Fibroblast of skin of back (primary cell): Measurements from ENCODE around the gene TENT5D. TPM values are rescaled to one million over a fixed set of nuclear protein-coding genes. Genes with fewer than 3 reads are reported as not detected.
"Not testable (repeated sequence)": the region's sequence is repeated elsewhere in the genome, so short reads cannot be mapped to it uniquely, and the experiment has no call there.

ENCODE experiments used
- DNase-seq: peaks from one replicate; pipeline ENCODE4 v3.0.0-alpha.2; 2013
- polyA plus RNA-seq, 2 experiments: library from polyadenylated mRNA; unstranded; fragments of 120-200 nt; gene quantifications; one replicate each; pipeline ENCODE4 v1.2.1, GENCODE V29; 2013; ENCODE audit not compliant: insufficient read length in 2 of 2

The TENT5D gene
- polyA plus RNA-seq (2013, experiment 1 of 2; ENCODE audit: insufficient read length): not detected
- not detected for polyA plus RNA-seq (2013, experiment 2 of 2; ENCODE audit: insufficient read length)

DNA sequence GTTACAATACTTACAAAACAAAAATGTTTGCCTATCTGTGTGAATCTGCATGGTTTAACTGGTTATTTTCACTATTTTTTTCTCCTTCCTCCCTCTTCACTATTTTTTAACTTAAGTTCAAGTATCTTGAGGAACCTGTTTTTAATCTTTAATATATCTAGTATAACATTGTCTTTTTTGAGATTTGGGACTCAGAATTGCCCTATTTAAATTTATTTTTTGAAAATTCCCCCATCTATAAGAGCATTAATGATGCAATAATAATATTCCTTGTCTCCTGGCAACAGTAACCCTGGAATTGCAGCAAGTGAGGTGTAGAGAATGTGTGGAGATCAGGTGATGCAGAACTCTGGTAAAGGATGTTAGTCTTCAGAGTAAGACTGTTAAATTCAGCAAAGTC lies at the start of gene TENT5D:
Gene TENT5D, plus strand, starts transcription at position 301 of the 400 bp plus-strand sequence. CDS start 22,093 bp downstream, outside the sequence.
- DNase-seq: no peak

- DNase-seq: not testable (repeated sequence)
These were observed 34.6 kb upstream of the TENT5D start for GRCh38 chrX:80385651-80386050.

- no peak for DNase-seq
These were observed 32.0 kb upstream of the TENT5D start for GRCh38 chrX:80388206-80388605.

- DNase-seq: no peak
These were observed 8.2 kb upstream of the TENT5D start for GRCh38 chrX:80412042-80412441.

DNA sequence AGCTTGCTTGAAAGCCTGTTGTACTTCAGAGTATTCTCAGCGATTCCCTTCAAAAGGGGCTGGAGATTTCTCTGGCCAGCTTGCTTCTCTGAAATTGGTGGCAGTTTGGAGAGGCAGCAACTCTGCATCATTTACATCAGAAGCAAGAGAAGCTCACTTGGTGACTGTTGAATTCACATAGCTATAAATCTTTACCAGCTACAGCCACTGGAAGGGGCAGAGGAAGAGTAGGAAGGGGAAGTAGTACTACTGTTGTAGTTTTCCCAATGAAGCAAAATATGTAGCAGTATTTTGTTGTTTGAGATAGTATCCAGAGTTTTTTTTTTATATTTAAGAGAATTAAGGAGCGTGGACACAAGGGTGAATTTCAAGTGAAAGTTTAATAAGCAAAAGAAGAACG lies 2.8 kb downstream of the TENT5D start:
- DNase-seq: no peak

- DNase-seq: no peak
These were observed 3.5 kb downstream of the TENT5D start for GRCh38 chrX:80423744-80424143.

- DNase-seq: no peak
These were observed 10.7 kb downstream of the TENT5D start for GRCh38 chrX:80430826-80431504.

DNA sequence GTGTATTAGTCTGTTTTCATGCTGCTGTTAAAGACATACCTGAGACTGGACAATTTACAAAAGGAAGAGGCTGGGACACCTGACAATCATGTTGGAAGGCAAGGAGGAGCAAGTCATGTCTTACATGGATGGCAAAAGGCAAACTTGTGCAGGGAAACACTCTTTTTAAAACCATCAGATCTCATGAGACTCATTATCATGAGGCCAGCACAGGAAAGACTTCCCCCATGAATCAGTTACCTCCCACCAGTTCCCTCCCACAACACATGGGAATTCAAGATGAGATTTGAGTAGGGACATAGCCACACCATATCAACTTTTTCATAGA lies 11.2 kb downstream of the TENT5D start:
- no peak for DNase-seq

- no peak for DNase-seq
These were observed 12.2 kb downstream of the TENT5D start for GRCh38 chrX:80432441-80432840.

DNA sequence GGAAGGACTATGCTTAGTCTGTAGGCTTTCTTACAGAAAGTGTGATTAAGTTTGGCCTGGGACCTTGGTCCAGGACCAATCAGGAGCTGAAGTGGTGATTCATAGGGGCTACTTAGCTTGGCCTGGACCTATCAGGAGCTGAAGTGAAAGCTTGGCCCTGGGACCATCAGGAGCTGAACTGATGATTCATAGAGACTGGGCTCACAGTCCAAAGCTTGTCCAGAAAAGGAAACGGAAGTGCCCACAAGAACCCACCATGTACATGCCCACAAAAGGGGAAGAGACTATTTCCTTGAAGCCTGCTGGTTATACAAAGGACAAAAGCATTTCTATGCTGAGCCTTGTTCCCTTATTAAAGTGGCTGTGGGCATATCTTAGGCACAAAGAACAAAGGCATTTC lies 12.6 kb downstream of the TENT5D start:
- no peak for DNase-seq

GRCh38 chrX:80468166-80468565 lies 47.9 kb downstream of the TENT5D start:
- DNase-seq: not testable (repeated sequence)

- DNase-seq: no peak
These were observed 51.3 kb downstream of the TENT5D start for GRCh38 chrX:80471582-80471981.

DNA sequence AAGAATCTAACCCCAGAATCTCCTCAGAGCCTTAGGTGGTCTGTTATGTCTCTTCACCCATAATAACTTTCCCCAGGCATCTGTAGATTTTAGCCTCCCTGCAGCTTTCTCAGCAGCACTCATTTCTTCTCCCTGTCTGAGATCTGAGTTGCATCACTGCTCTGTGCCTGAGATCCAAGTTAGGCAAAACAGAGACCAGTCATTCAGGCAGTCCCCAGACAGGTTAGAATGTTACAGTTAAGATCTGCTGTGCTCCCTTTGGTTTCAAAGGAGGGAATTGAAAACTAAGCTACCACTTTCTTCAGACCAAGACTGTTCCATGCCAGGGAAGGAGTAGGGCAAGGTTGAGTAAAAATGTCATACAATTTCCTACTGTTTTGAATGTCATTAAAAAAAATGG lies 65.3 kb downstream of the TENT5D start:
- DNase-seq: no peak

DNA sequence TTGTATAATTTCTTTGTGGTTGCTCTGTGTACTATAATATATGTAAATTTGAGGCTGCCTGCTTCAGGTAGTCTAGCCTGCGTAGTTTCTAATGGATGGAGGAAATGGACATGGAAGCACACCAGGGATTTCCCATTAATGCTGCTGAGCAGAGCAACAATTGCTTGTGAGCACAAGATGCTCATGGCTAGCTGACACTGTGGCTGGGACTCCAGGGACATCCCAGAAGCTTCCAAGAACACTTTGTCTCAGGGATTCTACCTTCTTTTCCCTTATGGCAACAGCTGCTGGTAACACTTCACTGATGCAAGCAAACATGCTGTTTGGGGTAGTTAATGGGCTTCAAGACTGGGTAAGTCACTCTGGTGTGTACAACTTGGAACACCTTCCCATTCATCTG lies 66.1 kb downstream of the TENT5D start:
- DNase-seq: no peak

- no peak for DNase-seq
These were observed 68.9 kb downstream of the TENT5D start for GRCh38 chrX:80489166-80489565.
